ENCODE measurements around the gene MTA1. TPM values are rescaled to one million over a fixed set of nuclear protein-coding genes. Genes with fewer than 3 reads are reported as not detected.

The MTA1 gene
- polyA plus RNA-seq, 2 of the 4 experiments (the other 2 are of a cell fraction), result 46.8 to 86.7 TPM

GRCh38 chr14:105481886-105482457, 62.3 kb downstream of the MTA1 start:
- peak overlapping the region; percentile 48 for H3K4me3 ChIP-seq
- peaks cover 88% of the 10 kb centered on the region for H3K4me1 ChIP-seq

More at GRCh38 chr14:105481886-105482457, 62.3 kb downstream of the MTA1 start:
- FAIRE-seq (peak; percentile 77), ATAC-seq (peak; percentile 32 to 55), DNase-seq (ENCODE audit: low read depth in 1 of 2, low spot score in 1 of 2) (peak; percentile 96 to 99)
- no peaks in the 10 kb centered on the region for H3K9me3 ChIP-seq
- H3K27ac ChIP-seq, result peak overlapping the region; percentile 99 to 100
- TF ChIP-seq KDM1A (IDR thresholded peaks at IDR 0.05; ENCODE audit: low read depth) (no peak), EP300 (IDR thresholded peaks at IDR 0.05) (peak in 1 of 2 experiments; percentile 22; a peak in 1 of 5 replicates), POLR2A (IDR thresholded peaks at IDR 0.05; ENCODE audit: low read length) (0 out of 2 replicates have a peak, but pooled peaks have one; percentile 10), JUN (IDR thresholded peaks at IDR 0.05) (peak in 1 of 2 experiments; percentile 11; a peak in 1 of 5 replicates), FOSL2 (IDR thresholded peaks at IDR 0.05) (no peak), FOSL2 (CRISPR knock-in tag; IDR thresholded peaks at IDR 0.05) (peak; percentile 40; the same call in 1 of the 2 replicates), GATA3 (IDR thresholded peaks at IDR 0.05; ENCODE audit: borderline replicate concordance) (no peak), TP53 (CRISPR knock-in tag; IDR thresholded peaks at IDR 0.05) (no peak), MAX (IDR thresholded peaks at IDR 0.05) (peak; percentile 24; the same call in 1 of the 2 replicates), ZSCAN20 (CRISPR knock-in tag; IDR thresholded peaks at IDR 0.05) (no peak), NFE2L2 (conservative IDR thresholded peaks at IDR 0.05; ENCODE audit: low read length) (no peak), EHMT2 (IDR thresholded peaks at IDR 0.05; ENCODE audit: low read depth) (no peak), USF2 (IDR thresholded peaks at IDR 0.05) (no peak), ZNF302 (CRISPR knock-in tag; IDR thresholded peaks at IDR 0.05) (no peak), ATOH8 (CRISPR knock-in tag; IDR thresholded peaks at IDR 0.05; ENCODE audit: low read depth) (no peak), HOXB5 (CRISPR knock-in tag; IDR thresholded peaks at IDR 0.05) (no peak), MYC (IDR thresholded peaks at IDR 0.05; ENCODE audit: borderline replicate concordance, low read length) (no peak), TFCP2L1 (CRISPR knock-in tag; IDR thresholded peaks at IDR 0.05) (no peak; the same call in 1 of the 2 replicates), HOXB13 (CRISPR knock-in tag; IDR thresholded peaks at IDR 0.05; ENCODE audit: low read depth) (peak; percentile 55; the same call in 1 of the 2 replicates), RARB (CRISPR knock-in tag; IDR thresholded peaks at IDR 0.05) (no peak)
- TF ChIP-seq, protein P1, sequence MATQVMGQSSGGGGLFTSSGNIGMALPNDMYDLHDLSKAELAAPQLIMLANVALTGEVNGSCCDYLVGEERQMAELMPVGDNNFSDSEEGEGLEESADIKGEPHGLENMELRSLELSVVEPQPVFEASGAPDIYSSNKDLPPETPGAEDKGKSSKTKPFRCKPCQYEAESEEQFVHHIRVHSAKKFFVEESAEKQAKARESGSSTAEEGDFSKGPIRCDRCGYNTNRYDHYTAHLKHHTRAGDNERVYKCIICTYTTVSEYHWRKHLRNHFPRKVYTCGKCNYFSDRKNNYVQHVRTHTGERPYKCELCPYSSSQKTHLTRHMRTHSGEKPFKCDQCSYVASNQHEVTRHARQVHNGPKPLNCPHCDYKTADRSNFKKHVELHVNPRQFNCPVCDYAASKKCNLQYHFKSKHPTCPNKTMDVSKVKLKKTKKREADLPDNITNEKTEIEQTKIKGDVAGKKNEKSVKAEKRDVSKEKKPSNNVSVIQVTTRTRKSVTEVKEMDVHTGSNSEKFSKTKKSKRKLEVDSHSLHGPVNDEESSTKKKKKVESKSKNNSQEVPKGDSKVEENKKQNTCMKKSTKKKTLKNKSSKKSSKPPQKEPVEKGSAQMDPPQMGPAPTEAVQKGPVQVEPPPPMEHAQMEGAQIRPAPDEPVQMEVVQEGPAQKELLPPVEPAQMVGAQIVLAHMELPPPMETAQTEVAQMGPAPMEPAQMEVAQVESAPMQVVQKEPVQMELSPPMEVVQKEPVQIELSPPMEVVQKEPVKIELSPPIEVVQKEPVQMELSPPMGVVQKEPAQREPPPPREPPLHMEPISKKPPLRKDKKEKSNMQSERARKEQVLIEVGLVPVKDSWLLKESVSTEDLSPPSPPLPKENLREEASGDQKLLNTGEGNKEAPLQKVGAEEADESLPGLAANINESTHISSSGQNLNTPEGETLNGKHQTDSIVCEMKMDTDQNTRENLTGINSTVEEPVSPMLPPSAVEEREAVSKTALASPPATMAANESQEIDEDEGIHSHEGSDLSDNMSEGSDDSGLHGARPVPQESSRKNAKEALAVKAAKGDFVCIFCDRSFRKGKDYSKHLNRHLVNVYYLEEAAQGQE (IDR thresholded peaks at IDR 0.05), result no peak
- TF ChIP-seq, protein P2, sequence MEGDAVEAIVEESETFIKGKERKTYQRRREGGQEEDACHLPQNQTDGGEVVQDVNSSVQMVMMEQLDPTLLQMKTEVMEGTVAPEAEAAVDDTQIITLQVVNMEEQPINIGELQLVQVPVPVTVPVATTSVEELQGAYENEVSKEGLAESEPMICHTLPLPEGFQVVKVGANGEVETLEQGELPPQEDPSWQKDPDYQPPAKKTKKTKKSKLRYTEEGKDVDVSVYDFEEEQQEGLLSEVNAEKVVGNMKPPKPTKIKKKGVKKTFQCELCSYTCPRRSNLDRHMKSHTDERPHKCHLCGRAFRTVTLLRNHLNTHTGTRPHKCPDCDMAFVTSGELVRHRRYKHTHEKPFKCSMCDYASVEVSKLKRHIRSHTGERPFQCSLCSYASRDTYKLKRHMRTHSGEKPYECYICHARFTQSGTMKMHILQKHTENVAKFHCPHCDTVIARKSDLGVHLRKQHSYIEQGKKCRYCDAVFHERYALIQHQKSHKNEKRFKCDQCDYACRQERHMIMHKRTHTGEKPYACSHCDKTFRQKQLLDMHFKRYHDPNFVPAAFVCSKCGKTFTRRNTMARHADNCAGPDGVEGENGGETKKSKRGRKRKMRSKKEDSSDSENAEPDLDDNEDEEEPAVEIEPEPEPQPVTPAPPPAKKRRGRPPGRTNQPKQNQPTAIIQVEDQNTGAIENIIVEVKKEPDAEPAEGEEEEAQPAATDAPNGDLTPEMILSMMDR (IDR thresholded peaks at IDR 0.05), result no peak; the same call in 2 of the 3 replicates
- ChIA-PET CTCF (interaction anchor here (0.7 to 8.1 kb wide), 25 partner anchors 7 to 119 kb away, joined by 3 to 132 read pairs (median 12); partner anchors contain the start of gene TEDC1), POLR2A (interaction anchor here (0.5 to 2.7 kb wide), 8 partner anchors 8 to 85 kb away, joined by 3 to 81 read pairs (median 4); no protein-coding TSS in a partner anchor)
- peak overlapping the region; percentile 99 for H3K4me2 ChIP-seq
- 4% methylated on average over 7 of the region's 18 CpGs for WGBS (ENCODE audit: missing lambda C conversion rate)
